ENCODE measurements around the gene PTGR1.
"Not testable (repeated sequence)": the region's sequence is repeated elsewhere in the genome, so short reads cannot be mapped to it uniquely, and the experiment has no call there.

PTGR1 gene

GRCh38 chr9:111599092-111599954 is at the start of gene PTGR1:
Gene PTGR1, minus strand, starts transcription at chr9:111599647. Its CDS starts 2,225 bp downstream, at chr9:111597422.
- DNase-seq = peak in 1 of 2 donors; percentile 17

DNA sequence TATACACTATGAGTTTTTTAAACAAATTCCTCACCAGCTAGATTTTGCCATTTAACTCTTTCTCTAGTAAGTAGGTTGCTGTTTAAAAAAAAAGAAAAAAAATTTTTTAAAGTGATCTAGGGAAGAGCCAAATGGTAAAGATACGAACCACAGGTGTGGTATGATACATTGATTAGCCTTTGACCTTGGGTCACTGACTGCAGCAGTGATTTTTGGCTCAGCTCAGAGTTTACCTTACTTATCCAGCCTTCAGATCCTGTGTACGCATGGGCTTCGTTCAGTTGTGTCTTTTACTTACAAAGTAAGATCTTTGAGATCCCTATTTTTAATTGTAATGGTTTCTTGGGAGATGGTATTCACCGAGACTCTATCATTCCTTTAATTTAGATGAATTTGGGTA is 49.6 kb upstream of the PTGR1 start:
- DNase-seq = no peak

- DNase-seq = no peak
These were observed 48.6 kb upstream of the PTGR1 start for GRCh38 chr9:111648066-111648465.

DNA sequence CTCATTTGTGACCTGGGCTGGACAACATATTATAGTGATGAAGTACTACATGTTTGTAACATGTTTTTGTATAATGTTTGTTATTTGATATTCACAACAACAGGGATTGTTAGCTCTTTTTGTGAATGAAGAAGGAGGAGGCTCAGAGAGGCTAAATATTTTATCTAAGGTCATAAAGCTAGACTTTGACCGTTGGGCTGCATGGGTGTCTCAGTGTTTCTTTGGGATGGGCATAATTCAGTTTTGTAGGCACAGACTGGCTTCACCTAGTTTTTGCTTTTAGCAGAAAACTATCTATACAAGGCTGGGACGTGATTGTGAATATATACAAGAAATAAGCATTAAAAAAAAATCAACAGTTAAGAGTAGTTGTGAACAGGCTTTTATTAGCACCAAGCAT is 47.0 kb upstream of the PTGR1 start:
- DNase-seq = no peak

DNA sequence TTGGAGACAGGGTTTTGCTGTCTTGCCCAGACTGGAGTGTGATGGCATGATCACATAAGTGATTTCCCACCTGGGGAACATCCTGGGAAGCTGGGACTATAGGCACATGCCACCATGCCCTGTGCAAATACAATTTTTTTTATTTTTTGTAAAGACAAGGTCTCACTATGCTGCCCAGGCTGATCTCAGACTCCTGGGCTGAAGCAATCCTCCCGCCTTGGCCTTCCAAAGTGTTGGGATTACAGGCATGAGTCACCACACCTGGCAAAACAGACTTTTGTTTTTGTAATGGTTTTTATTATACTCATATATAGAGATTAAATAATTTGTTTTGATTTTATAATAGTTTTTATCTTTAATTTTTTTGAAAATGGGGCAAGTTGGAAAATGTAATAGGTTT is 46.4 kb upstream of the PTGR1 start:
- no peak for DNase-seq

DNA sequence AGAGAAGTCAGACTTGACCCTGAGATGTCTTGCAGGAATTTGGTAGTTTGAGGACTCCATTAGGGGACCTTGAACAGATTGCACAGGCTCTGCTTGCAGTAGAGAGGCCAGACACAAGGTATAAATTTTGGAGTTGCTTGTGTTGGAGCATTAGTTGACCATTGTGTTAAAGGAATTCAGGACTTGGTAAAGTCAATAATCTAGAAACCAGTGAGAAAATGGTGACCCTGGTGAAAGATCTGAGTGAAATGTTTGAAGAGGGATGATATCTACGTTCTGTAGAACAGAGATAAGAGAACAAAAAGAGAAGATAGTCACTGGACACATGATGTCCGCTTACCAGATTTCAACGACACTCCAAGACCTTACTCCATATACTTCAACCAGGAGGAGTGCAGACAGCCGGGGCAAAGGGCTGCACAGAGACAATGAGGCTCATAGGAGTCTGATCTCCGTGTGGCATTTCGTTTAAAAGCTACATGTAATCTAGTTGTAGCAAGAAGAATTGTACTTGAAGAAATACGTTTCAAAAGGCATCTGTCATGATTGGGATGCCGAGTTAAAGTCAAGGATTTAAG is 44.8 kb upstream of the PTGR1 start:
- DNase-seq = no peak

- DNase-seq = no peak
These were observed 38.0 kb upstream of the PTGR1 start for GRCh38 chr9:111637421-111637950.

DNA sequence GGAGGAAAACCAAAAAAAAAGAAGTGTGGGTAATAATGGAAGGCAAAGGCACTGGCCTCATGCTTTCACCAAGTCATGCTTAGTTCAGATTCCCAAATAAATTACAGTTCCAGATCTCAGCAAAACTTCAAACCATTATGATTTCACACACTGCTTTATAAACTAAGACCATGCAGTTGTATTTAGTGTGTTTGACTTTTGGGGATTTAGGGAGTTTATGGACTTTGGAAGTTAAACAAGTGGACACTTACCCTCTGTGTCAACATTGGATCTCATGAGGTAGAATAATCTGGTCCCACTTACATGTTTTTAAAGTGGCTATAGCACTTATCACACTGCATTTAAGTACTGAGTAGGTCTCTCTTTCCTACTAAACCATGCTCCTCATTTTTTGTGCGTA is 35.4 kb upstream of the PTGR1 start:
- DNase-seq = no peak

GRCh38 chr9:111633389-111633736 is 33.9 kb upstream of the PTGR1 start:
- no peak for DNase-seq

DNA sequence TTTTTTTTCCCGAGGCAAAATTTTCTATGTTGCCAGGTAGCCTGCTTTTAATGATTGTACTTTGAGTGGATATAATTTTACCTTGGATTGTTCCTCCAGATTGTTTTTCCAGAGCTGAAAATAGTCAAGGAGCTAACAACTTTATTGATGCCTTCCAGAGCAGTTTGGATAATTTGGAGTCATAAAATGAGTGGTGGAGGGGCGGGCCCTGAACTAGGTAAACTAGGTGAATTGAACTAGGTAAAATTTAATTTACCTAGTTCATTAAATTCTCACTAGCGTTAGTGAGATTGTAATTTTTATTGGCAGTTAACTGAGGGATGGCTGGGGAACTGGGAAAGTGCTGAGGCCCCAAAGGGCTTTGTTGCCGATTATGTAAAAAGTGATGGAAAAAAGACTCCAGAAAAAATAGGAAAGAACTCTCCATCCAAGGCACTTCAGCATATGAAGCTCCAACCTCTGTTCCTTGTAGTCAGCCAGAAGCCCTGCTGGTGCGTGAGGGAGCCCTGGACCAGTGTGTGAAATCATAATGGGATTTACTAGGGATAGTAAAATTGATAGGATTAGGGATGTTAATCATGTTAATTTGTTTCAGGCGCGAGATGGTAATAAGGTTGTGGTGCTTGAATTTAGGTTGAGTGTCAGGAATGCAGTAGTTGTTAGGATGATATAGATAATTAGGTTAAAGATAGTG is 33.4 kb upstream of the PTGR1 start:
- no peak for DNase-seq

DNA sequence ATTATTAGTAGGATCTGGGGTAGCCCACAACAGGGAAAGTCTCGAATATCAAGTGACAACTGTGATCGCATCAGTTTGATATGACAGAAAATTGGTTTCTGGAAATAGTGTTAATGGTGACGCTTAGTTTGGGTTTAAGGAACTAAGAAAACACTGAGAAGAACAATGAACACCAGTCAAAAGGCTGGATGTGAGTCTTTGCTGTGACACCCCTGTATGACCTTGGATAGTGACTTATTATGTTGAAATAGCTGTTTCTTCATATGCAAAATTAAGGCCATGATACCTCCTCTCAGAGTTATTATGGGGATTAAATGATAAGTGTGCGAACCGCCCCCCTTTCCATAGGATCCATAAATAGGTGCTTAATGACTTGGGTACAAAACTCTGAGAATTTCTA is 32.6 kb upstream of the PTGR1 start:
- DNase-seq = peak in 1 of 2 donors; percentile 6

DNA sequence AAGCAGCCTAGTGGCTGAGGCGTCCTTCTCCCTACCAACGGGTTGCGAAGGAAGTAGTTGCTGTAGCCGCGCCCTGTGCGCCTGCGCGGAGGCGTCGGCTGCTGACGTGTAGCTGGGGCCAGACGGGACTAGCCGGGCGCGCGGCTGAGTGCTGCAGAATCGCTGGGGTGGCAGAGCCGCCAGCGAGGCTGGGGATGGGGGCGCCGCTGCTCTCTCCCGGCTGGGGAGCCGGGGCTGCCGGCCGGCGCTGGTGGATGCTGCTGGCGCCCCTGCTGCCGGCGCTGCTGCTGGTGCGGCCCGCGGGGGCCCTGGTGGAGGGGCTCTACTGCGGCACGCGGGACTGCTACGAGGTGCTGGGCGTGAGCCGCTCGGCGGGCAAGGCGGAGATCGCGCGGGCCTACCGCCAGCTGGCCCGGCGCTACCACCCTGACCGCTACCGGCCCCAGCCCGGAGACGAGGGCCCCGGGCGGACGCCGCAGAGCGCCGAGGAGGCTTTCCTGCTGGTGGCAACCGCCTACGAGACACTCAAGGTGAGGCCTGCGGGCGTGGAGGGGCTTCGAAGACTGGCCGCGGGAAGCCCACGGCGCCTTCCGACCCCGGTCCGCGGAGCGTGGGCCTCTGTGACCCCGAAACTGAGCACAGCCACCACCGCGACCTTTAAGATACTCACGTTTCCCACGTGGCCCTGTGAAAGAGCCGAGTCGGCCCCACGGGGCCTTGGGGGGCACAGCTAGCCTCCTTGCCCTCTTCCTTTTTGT is 31.9 kb upstream of the PTGR1 start, which contains the start of gene DNAJC25:
Gene DNAJC25 (plus strand): TSS at position 121 of the 758 bp plus-strand sequence. CDS start 74 bp downstream, at position 195.
- peak; percentile 98 to 99 for DNase-seq

GRCh38 chr9:111630964-111631213 is 31.4 kb upstream of the PTGR1 start:
- DNase-seq = no peak

GRCh38 chr9:111630182-111630963 is 30.9 kb upstream of the PTGR1 start:
- no peak for DNase-seq

DNA sequence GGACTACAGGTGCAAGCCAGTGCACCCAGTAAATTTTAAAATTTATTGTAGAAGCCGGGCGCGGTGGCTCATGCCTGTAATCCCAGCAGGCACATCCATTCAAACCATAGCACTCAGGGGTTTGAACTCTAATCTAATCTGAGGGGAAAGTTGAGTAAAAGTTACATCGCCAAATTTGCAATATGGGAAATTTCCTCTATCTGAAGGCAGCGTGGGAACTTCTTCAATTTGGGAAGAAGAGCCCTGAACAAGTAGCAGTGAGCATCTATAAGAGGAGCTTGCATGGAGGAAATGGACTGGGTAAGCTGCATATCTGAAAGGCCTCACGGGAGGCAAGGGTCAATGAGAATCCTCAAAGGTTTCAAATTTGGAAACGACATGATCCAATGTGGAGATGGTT is 29.0 kb upstream of the PTGR1 start:
- DNase-seq = no peak

- DNase-seq = no peak
These were observed 28.0 kb upstream of the PTGR1 start for GRCh38 chr9:111627260-111627963.

DNA sequence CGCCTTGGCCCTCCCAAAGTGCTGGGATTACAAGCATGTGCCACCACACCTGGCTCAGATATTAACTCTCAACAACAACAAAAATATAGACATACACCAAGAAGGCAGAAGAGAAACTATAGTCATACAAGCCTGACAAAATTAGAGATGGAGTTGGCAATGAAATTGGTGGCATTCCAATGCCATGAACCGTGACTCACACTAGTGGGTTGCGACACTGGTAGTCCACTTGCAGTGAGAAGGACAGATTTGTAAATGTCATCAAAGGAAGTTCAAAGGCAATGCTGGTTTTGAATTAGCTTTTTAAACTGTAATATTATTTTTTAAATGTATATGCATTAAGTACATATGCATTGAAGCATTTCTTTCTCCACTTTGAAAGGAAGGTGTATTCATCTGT is 23.2 kb upstream of the PTGR1 start:
- DNase-seq = peak in 1 of 2 donors; percentile 36

GRCh38 chr9:111621895-111622480 is 22.5 kb upstream of the PTGR1 start:
- peak in 1 of 2 donors; percentile 22 for DNase-seq

DNA sequence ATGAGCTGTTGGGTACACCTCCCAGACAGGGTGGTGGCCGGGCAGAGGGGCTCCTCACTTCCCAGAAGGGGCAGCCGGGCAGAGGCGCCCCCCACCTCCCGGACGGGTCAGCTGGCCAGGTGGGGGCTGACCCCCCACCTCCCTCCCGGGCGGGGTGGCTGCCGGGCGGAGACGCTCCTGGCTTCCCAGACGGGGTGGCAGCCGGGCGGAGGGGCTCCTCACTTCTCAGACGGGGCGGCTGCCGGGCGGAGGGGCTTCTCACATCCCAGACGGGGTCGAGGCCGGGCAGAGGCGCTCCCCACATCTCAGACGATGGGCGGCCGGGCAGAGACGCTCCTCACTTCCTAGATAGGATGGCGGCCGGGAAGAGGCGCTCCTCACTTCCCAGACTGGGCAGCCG is 17.9 kb upstream of the PTGR1 start:
- DNase-seq = not testable (repeated sequence)

DNA sequence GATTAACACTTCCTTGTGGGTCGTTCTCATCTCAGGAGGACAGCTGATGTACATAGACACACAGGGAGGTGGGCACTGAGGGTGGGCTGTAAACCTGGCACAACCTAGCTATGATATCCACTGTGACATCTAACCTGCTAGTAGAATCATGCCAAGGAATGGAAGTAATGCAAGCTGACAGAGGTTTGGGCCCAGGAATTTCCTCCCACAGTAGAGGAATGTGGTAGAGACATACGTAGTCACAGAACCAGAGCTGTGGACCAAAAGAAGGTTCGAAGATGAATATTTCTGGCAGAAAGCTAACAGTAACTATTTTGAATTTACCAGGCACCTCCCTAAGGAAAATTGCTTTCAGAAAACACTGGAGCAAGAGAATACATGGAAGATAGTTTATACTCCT is 16.5 kb upstream of the PTGR1 start:
- DNase-seq = no peak

- no peak for DNase-seq
These were observed 14.1 kb upstream of the PTGR1 start for GRCh38 chr9:111613436-111614040.
